ENCODE results near the gene FUT4.

Gene FUT4

GRCh38 chr11:94583213-94583865 lies 39.6 kb downstream of the FUT4 start:
- H3K9me3 ChIP-seq (ENCODE audit: control insufficient read depth in 2 of 2, low read length in 2 of 2): no peaks in the 10 kb centered on the region
- H3K4me1 ChIP-seq (ENCODE audit: control insufficient read depth in 2 of 2, insufficient read depth in 2 of 2, low read length in 2 of 2): no peaks in the 10 kb centered on the region
- H3K27me3 ChIP-seq (ENCODE audit: control insufficient read depth in 2 of 2, insufficient read depth in 2 of 2, low read length in 2 of 2): no peaks in the 10 kb centered on the region
- H3K9ac ChIP-seq (ENCODE audit: low read depth in 1 of 2, low read length in 2 of 2): no peak overlapping the region
- peaks cover 5 to 9% of the 10 kb centered on the region in 2 donors for H3K36me3 ChIP-seq (ENCODE audit: control insufficient read depth in 2 of 2, insufficient read depth in 2 of 2, low read length in 2 of 2)
- H3K4me3 ChIP-seq (ENCODE audit: low read length in 2 of 2): no peak overlapping the region
- no peak overlapping the region for H3K27ac ChIP-seq (ENCODE audit: low read depth in 2 of 2, low read length in 2 of 2)

DNA sequence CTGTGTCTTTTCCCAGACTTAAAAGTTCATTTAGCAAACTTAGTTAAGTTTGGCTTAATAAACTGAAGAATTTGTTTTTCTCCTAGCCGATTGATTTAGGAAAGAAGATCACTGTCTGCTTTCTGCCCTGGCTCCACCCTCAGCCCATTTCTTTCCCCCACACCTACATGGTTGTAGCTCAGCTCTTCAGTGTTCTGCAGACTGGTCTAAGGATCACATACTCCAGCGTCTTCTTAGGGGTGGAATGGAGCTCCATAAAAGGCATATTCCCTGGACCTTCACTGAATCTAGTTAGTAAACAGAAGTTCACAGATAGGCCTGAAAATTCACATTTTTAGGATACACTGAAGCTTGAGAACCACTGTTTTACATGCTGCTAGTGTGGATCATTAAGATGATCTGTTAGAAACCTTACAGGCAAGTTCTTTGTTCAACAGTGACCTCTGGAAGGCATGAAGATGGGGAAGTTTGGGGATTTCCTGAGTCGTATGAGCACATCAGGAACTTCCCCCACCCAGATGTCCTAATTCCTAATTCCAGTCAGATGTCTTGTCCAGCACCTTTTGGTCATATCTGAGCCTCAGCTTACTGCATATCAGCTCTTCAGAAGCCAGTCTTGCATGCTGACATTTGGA lies 40.3 kb downstream of the FUT4 start:
- Histone ChIP-seq H3K36me3 (ENCODE audit: control insufficient read depth in 2 of 2, insufficient read depth in 2 of 2, low read length in 2 of 2) (peaks cover 5 to 10% of the 10 kb centered on the region in 2 donors), H3K9me3 (ENCODE audit: control insufficient read depth in 2 of 2, low read length in 2 of 2) (no peaks in the 10 kb centered on the region), H3K4me3 (ENCODE audit: low read length in 2 of 2) (no peak overlapping the region), H3K4me1 (ENCODE audit: control insufficient read depth in 2 of 2, insufficient read depth in 2 of 2, low read length in 2 of 2) (no peaks in the 10 kb centered on the region), H3K27ac (ENCODE audit: low read depth in 2 of 2, low read length in 2 of 2) (no peak overlapping the region), H3K9ac (ENCODE audit: low read depth in 1 of 2, low read length in 2 of 2) (no peak overlapping the region), H3K27me3 (ENCODE audit: control insufficient read depth in 2 of 2, insufficient read depth in 2 of 2, low read length in 2 of 2) (no peaks in the 10 kb centered on the region)

- no peaks in the 10 kb centered on the region for H3K27me3 ChIP-seq (ENCODE audit: control insufficient read depth in 2 of 2, insufficient read depth in 2 of 2, low read length in 2 of 2)
- no peak overlapping the region for H3K9ac ChIP-seq (ENCODE audit: low read depth in 1 of 2, low read length in 2 of 2)
- no peak overlapping the region for H3K27ac ChIP-seq (ENCODE audit: low read depth in 2 of 2, low read length in 2 of 2)
- H3K4me3 ChIP-seq (ENCODE audit: low read length in 2 of 2): no peak overlapping the region
- no peaks in the 10 kb centered on the region for H3K9me3 ChIP-seq (ENCODE audit: control insufficient read depth in 2 of 2, low read length in 2 of 2)
- H3K36me3 ChIP-seq (ENCODE audit: control insufficient read depth in 2 of 2, insufficient read depth in 2 of 2, low read length in 2 of 2): peaks cover 12 to 18% of the 10 kb centered on the region in 2 donors
- H3K4me1 ChIP-seq (ENCODE audit: control insufficient read depth in 2 of 2, insufficient read depth in 2 of 2, low read length in 2 of 2): no peaks in the 10 kb centered on the region
These were observed 41.3 kb downstream of the FUT4 start for GRCh38 chr11:94584978-94585377.

DNA sequence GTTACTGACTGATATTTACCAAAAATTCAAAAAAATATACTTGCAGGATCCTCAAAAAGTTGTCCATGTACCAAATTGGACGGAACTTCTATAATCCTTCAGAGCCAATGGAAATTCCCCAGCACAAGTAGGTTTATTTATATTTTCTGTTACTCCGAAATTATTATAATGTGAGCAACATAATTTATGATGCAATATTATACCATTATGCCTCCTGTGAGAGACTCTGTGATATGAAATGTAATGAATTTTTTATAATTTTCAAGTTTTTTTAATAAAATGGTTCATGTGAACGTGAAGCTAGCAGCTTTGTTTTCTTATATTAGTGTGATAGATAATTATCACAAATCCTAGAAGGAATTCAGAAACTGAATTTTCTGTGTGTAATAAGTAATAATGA lies 41.7 kb downstream of the FUT4 start:
- H3K4me3 ChIP-seq (ENCODE audit: low read length in 2 of 2): no peak overlapping the region
- H3K27me3 ChIP-seq (ENCODE audit: control insufficient read depth in 2 of 2, insufficient read depth in 2 of 2, low read length in 2 of 2): no peaks in the 10 kb centered on the region
- H3K4me1 ChIP-seq (ENCODE audit: control insufficient read depth in 2 of 2, insufficient read depth in 2 of 2, low read length in 2 of 2): no peaks in the 10 kb centered on the region
- H3K9ac ChIP-seq (ENCODE audit: low read depth in 1 of 2, low read length in 2 of 2): no peak overlapping the region
- no peaks in the 10 kb centered on the region for H3K9me3 ChIP-seq (ENCODE audit: control insufficient read depth in 2 of 2, low read length in 2 of 2)
- peaks cover 17 to 22% of the 10 kb centered on the region in 2 donors for H3K36me3 ChIP-seq (ENCODE audit: control insufficient read depth in 2 of 2, insufficient read depth in 2 of 2, low read length in 2 of 2)
- no peak overlapping the region for H3K27ac ChIP-seq (ENCODE audit: low read depth in 2 of 2, low read length in 2 of 2)

- Histone ChIP-seq H3K27ac (ENCODE audit: low read depth in 2 of 2, low read length in 2 of 2) (no peak overlapping the region), H3K36me3 (ENCODE audit: control insufficient read depth in 2 of 2, insufficient read depth in 2 of 2, low read length in 2 of 2) (peaks cover 22 to 29% of the 10 kb centered on the region in 2 donors), H3K9me3 (ENCODE audit: control insufficient read depth in 2 of 2, low read length in 2 of 2) (no peaks in the 10 kb centered on the region), H3K27me3 (ENCODE audit: control insufficient read depth in 2 of 2, insufficient read depth in 2 of 2, low read length in 2 of 2) (no peaks in the 10 kb centered on the region), H3K4me3 (ENCODE audit: low read length in 2 of 2) (no peak overlapping the region), H3K9ac (ENCODE audit: low read depth in 1 of 2, low read length in 2 of 2) (no peak overlapping the region), H3K4me1 (ENCODE audit: control insufficient read depth in 2 of 2, insufficient read depth in 2 of 2, low read length in 2 of 2) (no peaks in the 10 kb centered on the region)
These were observed 42.8 kb downstream of the FUT4 start for GRCh38 chr11:94586546-94586945.

DNA sequence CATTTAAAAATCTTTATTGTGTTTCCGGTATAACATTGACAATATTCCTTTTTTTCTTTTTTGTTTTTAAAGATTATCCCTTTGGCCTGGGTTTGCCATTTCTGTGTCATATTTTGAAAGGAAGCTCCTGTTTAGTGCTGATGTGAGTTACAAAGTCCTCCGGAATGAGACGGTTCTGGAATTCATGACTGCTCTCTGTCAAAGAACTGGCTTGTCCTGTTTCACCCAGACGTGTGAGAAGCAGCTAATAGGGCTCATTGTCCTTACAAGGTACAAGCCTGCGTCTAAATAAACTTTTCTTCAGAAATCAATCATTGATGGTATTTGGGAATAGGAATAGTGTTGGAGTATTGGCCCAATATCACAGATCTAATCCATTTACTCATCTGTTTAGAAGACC lies 43.3 kb downstream of the FUT4 start:
- Histone ChIP-seq H3K9ac (ENCODE audit: low read depth in 1 of 2, low read length in 2 of 2) (no peak overlapping the region), H3K4me3 (ENCODE audit: low read length in 2 of 2) (no peak overlapping the region), H3K27me3 (ENCODE audit: control insufficient read depth in 2 of 2, insufficient read depth in 2 of 2, low read length in 2 of 2) (no peaks in the 10 kb centered on the region), H3K9me3 (ENCODE audit: control insufficient read depth in 2 of 2, low read length in 2 of 2) (no peaks in the 10 kb centered on the region), H3K27ac (ENCODE audit: low read depth in 2 of 2, low read length in 2 of 2) (no peak overlapping the region), H3K4me1 (ENCODE audit: control insufficient read depth in 2 of 2, insufficient read depth in 2 of 2, low read length in 2 of 2) (no peaks in the 10 kb centered on the region), H3K36me3 (ENCODE audit: control insufficient read depth in 2 of 2, insufficient read depth in 2 of 2, low read length in 2 of 2) (peaks cover 22 to 29% of the 10 kb centered on the region in 2 donors)

DNA sequence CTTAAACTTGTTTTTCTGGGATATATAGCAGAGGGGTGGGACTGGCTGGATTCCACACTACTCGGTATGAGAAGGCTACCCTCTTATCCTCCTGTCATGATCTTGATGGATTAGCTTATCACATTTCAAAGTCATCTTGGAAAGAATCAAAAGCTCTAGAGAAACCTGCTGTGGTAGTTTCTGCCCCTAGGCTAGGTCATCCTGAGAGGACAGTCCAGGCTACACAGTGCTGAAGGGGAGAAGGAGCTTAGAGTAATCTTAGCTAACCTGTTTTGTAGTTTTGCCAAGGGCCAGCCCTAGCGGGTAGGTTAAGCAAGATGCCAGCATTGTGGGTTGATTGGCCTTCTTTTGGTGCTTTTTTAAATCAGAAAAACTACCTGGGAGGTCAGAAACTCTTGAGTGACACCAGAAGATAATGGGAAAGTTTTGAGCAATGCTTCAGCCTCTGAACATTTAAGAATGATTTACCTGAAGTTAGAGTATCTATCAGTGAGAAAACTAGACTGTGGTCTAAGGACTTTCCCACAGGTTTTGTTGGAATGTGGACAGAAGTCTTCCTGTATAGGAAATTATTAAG lies 44.7 kb downstream of the FUT4 start:
- H3K4me3 ChIP-seq (ENCODE audit: low read length in 2 of 2): no peak overlapping the region
- H3K4me1 ChIP-seq (ENCODE audit: control insufficient read depth in 2 of 2, insufficient read depth in 2 of 2, low read length in 2 of 2): no peaks in the 10 kb centered on the region
- peaks cover 22 to 29% of the 10 kb centered on the region in 2 donors for H3K36me3 ChIP-seq (ENCODE audit: control insufficient read depth in 2 of 2, insufficient read depth in 2 of 2, low read length in 2 of 2)
- H3K27ac ChIP-seq (ENCODE audit: low read depth in 2 of 2, low read length in 2 of 2): no peak overlapping the region
- H3K27me3 ChIP-seq (ENCODE audit: control insufficient read depth in 2 of 2, insufficient read depth in 2 of 2, low read length in 2 of 2): no peaks in the 10 kb centered on the region
- no peaks in the 10 kb centered on the region for H3K9me3 ChIP-seq (ENCODE audit: control insufficient read depth in 2 of 2, low read length in 2 of 2)
- H3K9ac ChIP-seq (ENCODE audit: low read depth in 1 of 2, low read length in 2 of 2): no peak overlapping the region

DNA sequence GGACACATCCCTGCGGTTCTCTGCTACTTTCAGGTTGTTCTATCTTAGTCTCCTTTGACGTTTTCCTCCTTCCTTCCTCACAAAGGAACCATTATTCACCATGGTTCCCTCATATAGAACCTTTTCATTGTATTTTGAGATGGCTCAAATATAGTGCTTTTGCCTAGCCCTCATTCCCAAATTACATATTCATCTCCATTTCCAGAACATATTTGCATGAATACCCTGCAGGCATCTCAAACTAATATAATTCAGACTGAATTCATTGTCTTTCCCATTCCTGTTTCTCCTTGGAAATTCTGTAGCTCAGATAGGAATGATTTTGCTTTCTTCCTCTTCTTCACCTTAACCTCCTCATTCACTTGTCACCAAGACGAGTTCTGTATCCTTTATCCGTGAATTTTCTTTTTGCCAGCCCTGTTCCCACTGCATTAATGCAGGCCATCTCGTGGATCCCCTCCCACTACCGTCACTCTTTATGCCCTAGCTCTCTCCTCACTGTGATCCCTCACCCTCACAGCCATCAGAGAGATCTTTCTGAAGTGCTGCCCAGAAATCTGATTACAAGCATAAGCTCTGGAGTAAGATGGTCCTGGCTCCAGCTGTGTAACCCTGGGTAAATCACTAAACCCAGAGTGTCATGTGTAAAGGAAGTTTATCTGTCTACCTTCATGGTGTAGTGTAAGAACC lies 46.8 kb downstream of the FUT4 start:
- H3K27ac ChIP-seq (ENCODE audit: low read depth in 2 of 2, low read length in 2 of 2): no peak overlapping the region
- no peak overlapping the region for H3K9ac ChIP-seq (ENCODE audit: low read depth in 1 of 2, low read length in 2 of 2)
- H3K36me3 ChIP-seq (ENCODE audit: control insufficient read depth in 2 of 2, insufficient read depth in 2 of 2, low read length in 2 of 2): peaks cover 23 to 30% of the 10 kb centered on the region in 2 donors
- no peak overlapping the region for H3K4me3 ChIP-seq (ENCODE audit: low read length in 2 of 2)
- H3K4me1 ChIP-seq (ENCODE audit: control insufficient read depth in 2 of 2, insufficient read depth in 2 of 2, low read length in 2 of 2): no peaks in the 10 kb centered on the region
- H3K9me3 ChIP-seq (ENCODE audit: control insufficient read depth in 2 of 2, low read length in 2 of 2): no peaks in the 10 kb centered on the region
- no peaks in the 10 kb centered on the region for H3K27me3 ChIP-seq (ENCODE audit: control insufficient read depth in 2 of 2, insufficient read depth in 2 of 2, low read length in 2 of 2)

GRCh38 chr11:94593030-94593429 lies 49.3 kb downstream of the FUT4 start:
- H3K9ac ChIP-seq (ENCODE audit: low read depth in 1 of 2, low read length in 2 of 2): no peak overlapping the region
- H3K36me3 ChIP-seq (ENCODE audit: control insufficient read depth in 2 of 2, insufficient read depth in 2 of 2, low read length in 2 of 2): peaks cover 29 to 37% of the 10 kb centered on the region in 2 donors
- H3K9me3 ChIP-seq (ENCODE audit: control insufficient read depth in 2 of 2, low read length in 2 of 2): no peaks in the 10 kb centered on the region

DNA sequence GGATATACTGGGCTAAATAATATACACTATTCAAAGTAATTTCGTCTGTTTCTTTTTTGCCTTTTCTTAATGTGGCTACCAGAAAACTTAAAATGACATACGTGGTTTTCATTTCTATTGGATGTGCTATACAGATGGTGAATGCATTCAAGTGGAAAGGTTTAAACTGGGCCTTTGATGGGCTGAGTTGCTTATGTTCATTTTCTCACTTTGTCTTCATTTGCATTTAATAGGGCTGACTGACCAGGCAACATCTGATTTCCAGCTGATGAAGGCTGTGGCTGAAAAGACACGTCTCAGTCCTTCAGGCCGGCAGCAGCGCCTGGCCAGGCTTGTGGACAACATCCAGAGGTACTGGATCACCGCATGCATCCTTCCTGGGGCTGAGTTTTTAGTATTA lies 51.4 kb downstream of the FUT4 start:
- H3K27ac ChIP-seq (ENCODE audit: low read depth in 2 of 2, low read length in 2 of 2): no peak overlapping the region
- peaks cover 27 to 32% of the 10 kb centered on the region in 2 donors for H3K36me3 ChIP-seq (ENCODE audit: control insufficient read depth in 2 of 2, insufficient read depth in 2 of 2, low read length in 2 of 2)
- H3K9me3 ChIP-seq (ENCODE audit: control insufficient read depth in 2 of 2, low read length in 2 of 2): no peaks in the 10 kb centered on the region
- H3K4me3 ChIP-seq (ENCODE audit: low read length in 2 of 2): no peak overlapping the region
- no peaks in the 10 kb centered on the region for H3K27me3 ChIP-seq (ENCODE audit: control insufficient read depth in 2 of 2, insufficient read depth in 2 of 2, low read length in 2 of 2)
- H3K9ac ChIP-seq (ENCODE audit: low read depth in 1 of 2, low read length in 2 of 2): no peak overlapping the region
- H3K4me1 ChIP-seq (ENCODE audit: control insufficient read depth in 2 of 2, insufficient read depth in 2 of 2, low read length in 2 of 2): no peaks in the 10 kb centered on the region

More at GRCh38 chr11:94593030-94593429, 49.3 kb downstream of the FUT4 start:
- Histone ChIP-seq H3K4me1 (ENCODE audit: control insufficient read depth in 2 of 2, insufficient read depth in 2 of 2, low read length in 2 of 2) (no peaks in the 10 kb centered on the region), H3K4me3 (ENCODE audit: low read length in 2 of 2) (no peak overlapping the region), H3K27ac (ENCODE audit: low read depth in 2 of 2, low read length in 2 of 2) (no peak overlapping the region), H3K27me3 (ENCODE audit: control insufficient read depth in 2 of 2, insufficient read depth in 2 of 2, low read length in 2 of 2) (no peaks in the 10 kb centered on the region)
